Measurements from ENCODE around the gene EME2. TPM values are rescaled to one million over a fixed set of nuclear protein-coding genes. Genes with fewer than 3 reads are reported as not detected.

EME2 gene
- total RNA-seq, 2 experiments from 2014 or later = 7.7 to 7.8 TPM

- Mint-ChIP-seq H3K4me3 (peak within 1 kb of the TSS; percentile 93), H3K9me3 (no peaks in the 10 kb centered on the region), H3K27ac (peak within 1 kb of the TSS; percentile 91), H3K4me1 (ENCODE audit: low read depth) (peaks cover 7% of the 10 kb centered on the region), H3K27me3 (ENCODE audit: low read depth) (no peaks in the 10 kb centered on the region), H3K36me3 (ENCODE audit: low read depth) (peaks cover 15% of the 10 kb centered on the region)
- intact Hi-C loops (cut with micrococcal nuclease) = loop anchor here (5.0 kb wide), 2 partner anchors 171 to 349 kb away; partner anchors contain the start of genes MSRB1 and UQCC4
- CTCF ChIA-PET = interaction anchor here (0.5 to 3.5 kb wide), 3 partner anchors 11 to 170 kb away, joined by 3 to 26 read pairs (median 3); partner anchors contain the start of genes NUBP2 and SPSB3
- DNase-seq = peak; percentile 81
Observed at GRCh38 chr16:1771188-1771863, 1.3 kb upstream of the EME2 start, which contains the start of gene NME3. Gene NME3 (minus strand): TSS chr16:1771543. CDS start chr16:1771534, 9 bp downstream.

- no peak for DNase-seq
- no peaks in the 10 kb centered on the region for H3K9me3 Mint-ChIP-seq
- peak overlapping the region; percentile 93 for H3K4me3 Mint-ChIP-seq
- no peaks in the 10 kb centered on the region for H3K27me3 Mint-ChIP-seq (ENCODE audit: low read depth)
- intact Hi-C loops (cut with micrococcal nuclease) = loop anchor here (1.0 to 5.0 kb wide), 7 partner anchors 55 to 463 kb away; partner anchors contain the start of genes CRAMP1, FAHD1, HAGH and IFT140
- H3K4me1 Mint-ChIP-seq (ENCODE audit: low read depth) = peaks cover 7% of the 10 kb centered on the region
- CTCF ChIA-PET = interaction anchor here (0.5 to 3.5 kb wide), 3 partner anchors 11 to 169 kb away, joined by 3 to 26 read pairs (median 3); partner anchors contain the start of genes NUBP2 and SPSB3
- H3K36me3 Mint-ChIP-seq (ENCODE audit: low read depth) = peaks cover 15% of the 10 kb centered on the region
- peak overlapping the region; percentile 91 for H3K27ac Mint-ChIP-seq
Observed at GRCh38 chr16:1771864-1772361, 697 bp upstream of the EME2 start.

- H3K4me1 Mint-ChIP-seq (ENCODE audit: low read depth) = peaks cover 7% of the 10 kb centered on the region
- peaks cover 12% of the 10 kb centered on the region for H3K36me3 Mint-ChIP-seq (ENCODE audit: low read depth)
- intact Hi-C loops (cut with micrococcal nuclease) = loop anchor here (1.0 to 5.0 kb wide), 9 partner anchors 9 to 464 kb away; partner anchors contain the start of genes CRAMP1, FAHD1, HAGH and IFT140
- H3K9me3 Mint-ChIP-seq = no peaks in the 10 kb centered on the region
- CTCF ChIA-PET = interaction anchor here (1.5 to 3.5 kb wide), 3 partner anchors 10 to 168 kb away, joined by 3 to 26 read pairs (median 10); partner anchors contain the start of genes MAPK8IP3, NUBP2 and SPSB3
- peak within 1 kb of the TSS; percentile 93 for H3K4me3 Mint-ChIP-seq
- H3K27ac Mint-ChIP-seq = peak within 1 kb of the TSS; percentile 93
- no peaks in the 10 kb centered on the region for H3K27me3 Mint-ChIP-seq (ENCODE audit: low read depth)
- DNase-seq = peak; percentile 85
Observed at GRCh38 chr16:1772908-1773702, 495 bp downstream of the EME2 start, which contains the start of gene MRPS34. Gene MRPS34 (minus strand): TSS chr16:1773134. CDS start chr16:1773119, 15 bp downstream.

GRCh38 chr16:1773703-1774447, 1.3 kb downstream of the EME2 start:
- intact Hi-C loops (cut with micrococcal nuclease) = loop anchor here (1.0 to 5.0 kb wide), 8 partner anchors 8 to 465 kb away; partner anchors contain the start of genes CRAMP1, FAHD1, HAGH and IFT140
- H3K4me3 Mint-ChIP-seq = peak overlapping the region; percentile 93
- peak overlapping the region; percentile 32 for H3K27ac Mint-ChIP-seq
- no peaks in the 10 kb centered on the region for H3K9me3 Mint-ChIP-seq
- H3K36me3 Mint-ChIP-seq (ENCODE audit: low read depth) = peaks cover 10% of the 10 kb centered on the region
- H3K4me1 Mint-ChIP-seq (ENCODE audit: low read depth) = peaks cover 7% of the 10 kb centered on the region
- H3K27me3 Mint-ChIP-seq (ENCODE audit: low read depth) = no peaks in the 10 kb centered on the region
- CTCF ChIA-PET = interaction anchor here (1.8 to 3.5 kb wide), 2 partner anchors 9 to 68 kb away, joined by 10 to 26 read pairs; partner anchors contain the start of genes MAPK8IP3, NUBP2 and SPSB3
- DNase-seq = peak; percentile 38

GRCh38 chr16:1774448-1774780, 1.8 kb downstream of the EME2 start:
- Mint-ChIP-seq H3K4me1 (ENCODE audit: low read depth) (peaks cover 7% of the 10 kb centered on the region), H3K27me3 (ENCODE audit: low read depth) (no peaks in the 10 kb centered on the region), H3K27ac (no peak overlapping the region), H3K9me3 (no peaks in the 10 kb centered on the region), H3K4me3 (peak overlapping the region; percentile 93), H3K36me3 (ENCODE audit: low read depth) (peaks cover 10% of the 10 kb centered on the region)
- intact Hi-C loops (cut with micrococcal nuclease) = loop anchor here (5.0 kb wide), 2 partner anchors 168 to 352 kb away; partner anchors contain the start of genes MSRB1 and UQCC4
- DNase-seq = no peak
- CTCF ChIA-PET = interaction anchor here (0.7 to 3.5 kb wide), 2 partner anchors 8 to 21 kb away, joined by 3 to 26 read pairs; partner anchors contain the start of genes NUBP2 and SPSB3

GRCh38 chr16:1775006-1775845, 2.6 kb downstream of the EME2 start:
- intact Hi-C loops (cut with micrococcal nuclease) = no loop called here
- H3K27me3 Mint-ChIP-seq (ENCODE audit: low read depth) = no peaks in the 10 kb centered on the region
- CTCF ChIA-PET = interaction anchor here (0.7 to 3.5 kb wide), 2 partner anchors 7 to 22 kb away, joined by 3 to 26 read pairs; partner anchors contain the start of genes NUBP2 and SPSB3
- no peak overlapping the region for H3K27ac Mint-ChIP-seq
- H3K4me3 Mint-ChIP-seq = peak overlapping the region; percentile 12
- H3K36me3 Mint-ChIP-seq (ENCODE audit: low read depth) = peaks cover 10% of the 10 kb centered on the region
- peaks cover 7% of the 10 kb centered on the region for H3K4me1 Mint-ChIP-seq (ENCODE audit: low read depth)
- no peaks in the 10 kb centered on the region for H3K9me3 Mint-ChIP-seq
- no peak for DNase-seq

GRCh38 chr16:1775846-1776671, 3.4 kb downstream of the EME2 start:
- Mint-ChIP-seq H3K27me3 (ENCODE audit: low read depth) (no peaks in the 10 kb centered on the region), H3K9me3 (no peaks in the 10 kb centered on the region), H3K4me1 (ENCODE audit: low read depth) (peaks cover 9% of the 10 kb centered on the region), H3K27ac (no peak overlapping the region), H3K4me3 (no peak overlapping the region), H3K36me3 (ENCODE audit: low read depth) (peaks cover 10% of the 10 kb centered on the region)
- CTCF ChIA-PET = no interaction called here
- intact Hi-C loops (cut with micrococcal nuclease) = no loop called here
- no peak for DNase-seq

GRCh38 chr16:1776672-1776955, 4.0 kb downstream of the EME2 start:
- Mint-ChIP-seq H3K36me3 (ENCODE audit: low read depth) (peaks cover 10% of the 10 kb centered on the region), H3K9me3 (no peaks in the 10 kb centered on the region), H3K4me1 (ENCODE audit: low read depth) (peaks cover 15% of the 10 kb centered on the region), H3K27me3 (ENCODE audit: low read depth) (no peaks in the 10 kb centered on the region), H3K4me3 (no peak overlapping the region), H3K27ac (no peak overlapping the region)
- intact Hi-C loops (cut with micrococcal nuclease) = no loop called here
- no peak for DNase-seq
- CTCF ChIA-PET = no interaction called here

- peaks cover 17% of the 10 kb centered on the region for H3K4me1 Mint-ChIP-seq (ENCODE audit: low read depth)
- H3K4me3 Mint-ChIP-seq = no peak overlapping the region
- H3K36me3 Mint-ChIP-seq (ENCODE audit: low read depth) = peaks cover 6% of the 10 kb centered on the region
- H3K9me3 Mint-ChIP-seq = no peaks in the 10 kb centered on the region
- H3K27me3 Mint-ChIP-seq (ENCODE audit: low read depth) = no peaks in the 10 kb centered on the region
- CTCF ChIA-PET = no interaction called here
- H3K27ac Mint-ChIP-seq = no peak overlapping the region
- no peak for DNase-seq
- intact Hi-C loops (cut with micrococcal nuclease) = no loop called here
Observed at GRCh38 chr16:1776991-1777374, 4.4 kb downstream of the EME2 start.

- Mint-ChIP-seq H3K9me3 (no peaks in the 10 kb centered on the region), H3K4me1 (ENCODE audit: low read depth) (peaks cover 17% of the 10 kb centered on the region), H3K4me3 (no peak overlapping the region), H3K36me3 (ENCODE audit: low read depth) (peaks cover 1% of the 10 kb centered on the region), H3K27me3 (ENCODE audit: low read depth) (no peaks in the 10 kb centered on the region), H3K27ac (no peak overlapping the region)
- no peak for DNase-seq
- CTCF ChIA-PET = no interaction called here
- intact Hi-C loops (cut with micrococcal nuclease) = no loop called here
Observed at GRCh38 chr16:1777375-1778199, 5.0 kb downstream of the EME2 start.
